ENCODE data around the gene LUC7L3.

DNA sequence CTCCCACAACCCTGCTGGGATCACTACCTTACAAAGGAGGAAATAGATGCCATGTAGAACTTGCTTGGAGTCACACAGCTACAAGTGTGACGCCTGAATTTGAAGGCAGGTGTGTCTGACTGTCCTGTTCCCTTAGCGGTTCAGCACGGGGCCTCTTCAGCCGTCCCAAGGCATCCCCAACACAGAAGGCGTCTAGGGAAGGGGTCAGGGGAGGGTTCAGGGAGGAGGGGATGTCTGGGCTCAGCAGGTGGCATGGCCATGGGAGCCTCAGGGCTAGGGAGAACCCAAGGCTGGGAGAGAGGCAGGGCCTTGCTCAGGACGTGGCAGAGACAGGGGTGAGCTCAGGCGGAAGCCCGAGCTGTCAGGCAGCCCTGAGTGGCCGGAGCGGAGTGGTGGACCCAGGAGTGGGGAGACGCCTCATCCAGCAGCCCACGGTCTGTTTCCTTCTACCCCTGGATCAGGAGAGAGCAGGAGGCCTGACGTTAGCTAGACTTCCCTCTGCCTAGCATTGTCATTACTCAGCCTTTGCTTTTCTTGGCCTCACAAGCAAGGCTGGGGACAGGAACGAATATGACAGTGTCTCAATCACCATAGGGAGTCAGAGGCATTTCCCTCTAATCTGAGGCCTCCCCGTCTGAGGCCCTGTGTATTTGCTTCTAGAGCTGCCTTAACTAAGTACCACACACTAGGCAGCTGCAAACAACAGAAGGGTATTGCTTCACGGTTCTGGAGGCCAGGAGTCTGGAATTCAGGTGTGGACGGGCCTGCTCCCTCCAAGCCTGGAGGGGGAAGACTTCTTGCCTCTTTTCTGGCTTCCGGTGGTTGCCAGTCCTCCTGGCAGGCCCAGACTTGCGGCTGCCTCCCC, 79.3 kb downstream of the LUC7L3 start:
- TF ChIP-seq POLR2A (IDR thresholded peaks at IDR 0.05; ENCODE audit: low read length): no peak
- no peak for TF ChIP-seq GATA1 (IDR thresholded peaks at IDR 0.05; ENCODE audit: low read depth, low read length)

Measured in erythroblast (primary cell).